K562 (cell line): ENCODE measurements around the gene RBM4B. TPM values are rescaled to one million over a fixed set of nuclear protein-coding genes. Genes with fewer than 3 reads are reported as not detected.
A peak's percentile ranks its signal among the peaks of the same experiment; 100 is the strongest.

Experiments used
- CC2D1A ChIP-seq: fragments of 450-650 bp; IDR thresholded peaks from 2 replicates; pipeline ENCODE4 v1.6.1; 2017; ENCODE audit warnings: mild to moderate bottlenecking
- CHD2 ChIP-seq: IDR thresholded peaks from 2 replicates; pipeline ENCODE4 v1.6.1; 2011; ENCODE audit warnings: low read depth, low read length
- CREB3L1 ChIP-seq: fragments of 450-650 bp; IDR thresholded peaks from 2 replicates; pipeline ENCODE4 v1.6.1; 2014; ENCODE audit warnings: low read depth, mild to moderate bottlenecking, moderate library complexity, borderline replicate concordance
- ELF1 ChIP-seq: fragments of 200-800 bp; sonication (Bioruptor generic); IDR thresholded peaks from 2 replicates; pipeline ENCODE4 v1.6.1; 2016; ENCODE audit warnings: missing genetic modification characterization, missing compliant biosample characterization
- HDAC2 ChIP-seq: fragments of 450-650 bp; IDR thresholded peaks from 2 replicates; pipeline ENCODE4 v1.6.1; 2016; ENCODE audit warnings: mild to moderate bottlenecking
- JUND ChIP-seq, 2 experiments: IDR thresholded peaks; 2 replicates in 1 of 2; 3 replicates in 1 of 2; pipeline ENCODE4 v1.6.1; 2011; ENCODE audit warnings: borderline replicate concordance in 2 of 2, low read depth in 2 of 2, low read length in 2 of 2, improper control_type of control experiment in 1 of 2, missing biosample characterization in 1 of 2, missing genetic modification characterization in 1 of 2, missing genetic modification reagents in 1 of 2
- KAT8 ChIP-seq: fragments of 450-650 bp; IDR thresholded peaks from 2 replicates; pipeline ENCODE4 v1.6.1; 2016; ENCODE audit warnings: low read depth, mild to moderate bottlenecking
- KLF16 ChIP-seq: IDR thresholded peaks from 2 replicates; pipeline ENCODE4 v1.6.1; 2016; ENCODE audit warnings: antibody characterized with exemption
- MAX ChIP-seq: sonication (generic); formaldehyde crosslinking; IDR thresholded peaks from 2 replicates; pipeline ENCODE4 v1.9.0; 2022; ENCODE audit warnings: mild to moderate bottlenecking, missing genetic modification reagents
- NRF1 ChIP-seq, 2 experiments: fragments of 450-650 bp; IDR thresholded peaks in 1 of 2; conservative IDR thresholded peaks in 1 of 2; 2 replicates each; pipeline ENCODE4 v1.6.1; 2014; ENCODE audit warnings: mild to moderate bottlenecking in 2 of 2
- PTBP1 ChIP-seq: fragments of 200-400 bp; formaldehyde crosslinking; IDR thresholded peaks from 2 replicates; pipeline ENCODE4 v1.6.1; 2017; ENCODE audit warnings: low read depth, low read length
- RB1 ChIP-seq: fragments of 450-650 bp; IDR thresholded peaks from 2 replicates; pipeline ENCODE4 v1.6.1; 2017; ENCODE audit warnings: low read depth, mild to moderate bottlenecking
- RCOR1 ChIP-seq, 2 experiments: IDR thresholded peaks; 2 replicates each; pipeline ENCODE4 v1.6.1; 2012; ENCODE audit warnings: low read depth in 2 of 2, low read length in 2 of 2, borderline replicate concordance in 1 of 2, improper control_type of control experiment in 1 of 2
- SIRT6 ChIP-seq: IDR thresholded peaks from one replicate; pipeline ENCODE4 v1.6.1; 2012; ENCODE audit warnings: low read depth, mild to moderate bottlenecking, control low read depth, inconsistent platforms, low read length, moderate library complexity
- TBP ChIP-seq: optimal IDR thresholded peaks from 2 replicates; pipeline ENCODE3; 2011; ENCODE audit warnings: low read depth, low read length, improper control_type of control experiment
- TEAD2 ChIP-seq: fragments of 450-650 bp; IDR thresholded peaks from 2 replicates; pipeline ENCODE4 v1.6.1; 2016; ENCODE audit warnings: missing genetic modification characterization, control low read depth, missing compliant biosample characterization
- TOE1 ChIP-seq, 2 experiments: fragments of 450-650 bp in 1 of 2; sonication (generic) in 1 of 2; formaldehyde crosslinking in 1 of 2; IDR thresholded peaks; 2 replicates each; pipeline versions ENCODE4 v1.7.1 to v1.8.0; 2016 to 2022; ENCODE audit warnings: borderline replicate concordance in 2 of 2, mild to moderate bottlenecking in 2 of 2, antibody characterized with exemption in 1 of 2, inconsistent platforms in 1 of 2, low read depth in 1 of 2, missing genetic modification reagents in 1 of 2, moderate library complexity in 1 of 2
- ZBTB7A ChIP-seq: IDR thresholded peaks from 2 replicates; pipeline ENCODE4 v1.6.1; 2011; ENCODE audit warnings: low read depth, mild to moderate bottlenecking, low read length, moderate library complexity, borderline replicate concordance; ENCODE audit not compliant: control insufficient read depth
- ZC3H8 ChIP-seq: fragments of 450-650 bp; IDR thresholded peaks from 2 replicates; pipeline ENCODE4 v1.6.1; 2017
- ZFP36 ChIP-seq: fragments of 150-350 bp; IDR thresholded peaks from 2 replicates; pipeline ENCODE4 v1.6.1; 2018; ENCODE audit warnings: low read length, low read depth; ENCODE audit not compliant: partially characterized antibody
- ZKSCAN1 ChIP-seq: fragments of 150-350 bp; IDR thresholded peaks from 2 replicates; pipeline ENCODE4 v1.6.1; 2016; ENCODE audit warnings: low read depth, low read length
- ZNF655 ChIP-seq: fragments of 250-450 bp; sonication (Bioruptor Pico); IDR thresholded peaks from 2 replicates; pipeline ENCODE4 v1.5.0; 2021
- ZNF830 ChIP-seq: fragments of 250-450 bp; sonication (Bioruptor Pico); IDR thresholded peaks from 2 replicates; pipeline ENCODE4 v1.5.0; 2021; ENCODE audit warnings: mild to moderate bottlenecking
- polyA plus RNA-seq, 8 experiments: library from polyadenylated mRNA; depleted of rRNA in 4 of 8; stranded (reverse) in 5 of 8; unstranded in 3 of 8; fragments of >200 nt; fragmentation: Nextera tagmentation in 2 of 8; fragmentation: Illumina TruSeq in 1 of 8; extraction: Ambion mirVana in 2 of 8; extraction: Trizol in 1 of 8; gene quantifications; 2 replicates each; pipeline versions ENCODE4 v1.2.1 to v1.2.3, GENCODE V29; 2011 to 2014; ENCODE audit warnings: inconsistent platforms in 1 of 8, missing spikeins in 1 of 8
- total RNA-seq, 7 experiments: library from RNA; depleted of rRNA in 6 of 7; stranded (reverse); fragments of >200 nt in 6 of 7; fragmentation: Illumina TruSeq in 2 of 7; extraction: Trizol in 2 of 7; gene quantifications; 2 replicates each; pipeline versions ENCODE4 v1.2.1 to v1.2.3, GENCODE V29; 2011 to 2021; ENCODE audit warnings: low replicate concordance in 1 of 7
- TF ChIP-seq, protein P1 (sequence below): sonication (generic); formaldehyde crosslinking; IDR thresholded peaks from 2 replicates; pipeline ENCODE4 v1.8.0; 2022; ENCODE audit warnings: mild to moderate bottlenecking, missing genetic modification reagents

RBM4B gene
- total and polyA plus RNA-seq, 9 of the 15 experiments (the other 6 are each of a cell fraction or from before 2014, with no cell fraction given) = 14.6 to 39.9 (median 23.3) TPM

DNA sequence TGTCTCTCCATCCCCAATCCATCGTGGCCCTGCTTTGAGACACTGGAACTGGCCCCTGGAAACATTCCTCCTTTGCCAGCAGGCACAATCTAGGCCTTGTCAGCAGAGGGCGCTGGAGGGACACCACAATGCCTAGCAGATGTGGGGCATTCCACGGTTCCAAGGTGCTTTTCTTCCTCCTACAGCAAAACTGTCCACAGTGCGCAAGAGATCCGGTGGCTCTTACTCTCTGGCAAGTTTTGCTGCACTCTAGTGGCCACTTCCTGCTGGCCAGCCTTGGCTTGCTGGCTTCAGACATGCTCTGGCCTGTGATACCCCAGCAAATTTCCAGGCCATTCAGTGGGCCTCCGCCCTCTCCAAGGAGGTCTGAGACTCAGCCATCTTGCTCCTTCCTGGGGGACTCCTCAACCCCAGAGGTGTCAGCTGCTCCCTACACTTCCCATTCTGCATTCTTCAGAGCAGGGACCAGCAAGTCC is 17.1 kb upstream of the RBM4B start (continued):
- TF ChIP-seq, protein P1, sequence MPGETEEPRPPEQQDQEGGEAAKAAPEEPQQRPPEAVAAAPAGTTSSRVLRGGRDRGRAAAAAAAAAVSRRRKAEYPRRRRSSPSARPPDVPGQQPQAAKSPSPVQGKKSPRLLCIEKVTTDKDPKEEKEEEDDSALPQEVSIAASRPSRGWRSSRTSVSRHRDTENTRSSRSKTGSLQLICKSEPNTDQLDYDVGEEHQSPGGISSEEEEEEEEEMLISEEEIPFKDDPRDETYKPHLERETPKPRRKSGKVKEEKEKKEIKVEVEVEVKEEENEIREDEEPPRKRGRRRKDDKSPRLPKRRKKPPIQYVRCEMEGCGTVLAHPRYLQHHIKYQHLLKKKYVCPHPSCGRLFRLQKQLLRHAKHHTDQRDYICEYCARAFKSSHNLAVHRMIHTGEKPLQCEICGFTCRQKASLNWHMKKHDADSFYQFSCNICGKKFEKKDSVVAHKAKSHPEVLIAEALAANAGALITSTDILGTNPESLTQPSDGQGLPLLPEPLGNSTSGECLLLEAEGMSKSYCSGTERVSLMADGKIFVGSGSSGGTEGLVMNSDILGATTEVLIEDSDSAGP (CRISPR knock-in tag) = peak; percentile 45; the same call in 1 of the 2 replicates
- TF ChIP-seq ZBTB7A (no peak), TBP (peak; percentile 20), CC2D1A (peak; percentile 92), TEAD2 (tag) (0 out of 2 replicates have a peak, but pooled peaks have one; percentile 37), CREB3L1 (peak; percentile 57; the same call in 1 of the 2 replicates), ZC3H8 (no peak), RB1 (peak; percentile 70; the same call in 1 of the 2 replicates), RCOR1 (IDR thresholded peaks at IDR 0.05; ENCODE audit: borderline replicate concordance in 1 of 2, low read depth in 2 of 2, low read length in 2 of 2) (peak in 1 of 2 experiments; percentile 84; a peak in 2 of 4 replicates), ZNF655 (no peak), ELF1 (peak; percentile 42), JUND (IDR thresholded peaks at IDR 0.05; ENCODE audit: borderline replicate concordance, low read depth, low read length) (peak; percentile 64), JUND (tag; IDR thresholded peaks at IDR 0.05; ENCODE audit: borderline replicate concordance, low read depth, low read length) (peak; percentile 46; the same call in 1 of the 3 replicates), ZKSCAN1 (peak; percentile 55; the same call in 1 of the 2 replicates), KLF16 (no peak), PTBP1 (no peak), HDAC2 (peak; percentile 48; the same call in 1 of the 2 replicates), TOE1 (IDR thresholded peaks at IDR 0.05; ENCODE audit: borderline replicate concordance) (peak; percentile 46; the same call in 1 of the 2 replicates), TOE1 (CRISPR knock-in tag; IDR thresholded peaks at IDR 0.05; ENCODE audit: borderline replicate concordance, low read depth) (0 out of 2 replicates have a peak, but pooled peaks have one; percentile 20), MAX (CRISPR knock-in tag) (peak; percentile 43), KAT8 (no peak), ZNF830 (CRISPR knock-in tag) (no peak), SIRT6 (no peak), NRF1 (conservative IDR thresholded peaks at IDR 0.05 in 1 of 2, IDR thresholded peaks at IDR 0.05 in 1 of 2) (peak; percentile 74 to 80), ZFP36 (peak; percentile 16), CHD2 (0 out of 2 replicates have a peak, but pooled peaks have one; percentile 35)
